Measurements from ENCODE around the gene MAPK10. TPM values are rescaled to one million over a fixed set of nuclear protein-coding genes. Genes with fewer than 3 reads are reported as not detected.

The MAPK10 gene
- total RNA-seq, 1 donor from 2014 or later: 38.9 TPM

GRCh38 chr4:86279293-86279960 lies 80.4 kb downstream of the MAPK10 start:
- no peak for DNase-seq (ENCODE audit: low spot score)

- no peak for DNase-seq (ENCODE audit: low spot score)
These were observed 81.7 kb downstream of the MAPK10 start for GRCh38 chr4:86278126-86278525.

DNA sequence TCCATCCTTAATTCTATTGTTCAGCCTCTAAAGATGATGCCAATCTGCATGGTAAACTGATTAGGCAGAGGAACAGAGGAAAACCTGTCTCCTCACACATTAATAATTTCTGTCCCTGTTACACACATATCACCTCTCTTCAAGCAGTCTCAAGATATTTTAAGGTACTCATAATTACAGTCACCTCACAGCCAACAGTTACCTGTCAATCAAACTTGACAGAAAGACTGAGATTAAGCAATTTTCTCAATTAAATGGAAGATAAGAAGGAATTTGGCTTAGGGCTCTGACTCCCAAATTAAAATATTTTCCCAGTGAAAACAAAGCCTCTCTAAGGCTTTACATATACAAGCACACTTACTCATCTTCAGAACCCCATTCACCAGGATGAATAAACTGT lies 85.2 kb downstream of the MAPK10 start:
- no peak for DNase-seq (ENCODE audit: low spot score)

DNA sequence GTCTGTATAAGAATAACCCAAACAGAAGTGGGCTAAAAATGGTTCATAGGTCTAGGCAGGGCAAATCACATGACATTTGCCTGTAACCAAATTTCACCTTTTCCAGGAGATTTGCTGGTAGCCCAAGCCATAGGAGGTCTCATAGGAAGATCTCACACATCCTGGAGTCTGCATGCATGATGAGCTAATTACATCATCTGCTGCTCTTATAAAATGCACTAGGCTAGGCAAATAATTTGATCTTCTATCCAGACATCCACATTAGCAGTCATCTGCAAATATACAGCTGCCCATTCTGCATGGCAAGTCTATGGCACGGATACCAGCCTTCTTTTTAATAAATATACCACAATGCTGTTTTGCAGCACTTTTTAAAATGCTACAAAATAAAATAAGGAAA lies 87.2 kb downstream of the MAPK10 start:
- DNase-seq (ENCODE audit: low spot score): no peak

DNA sequence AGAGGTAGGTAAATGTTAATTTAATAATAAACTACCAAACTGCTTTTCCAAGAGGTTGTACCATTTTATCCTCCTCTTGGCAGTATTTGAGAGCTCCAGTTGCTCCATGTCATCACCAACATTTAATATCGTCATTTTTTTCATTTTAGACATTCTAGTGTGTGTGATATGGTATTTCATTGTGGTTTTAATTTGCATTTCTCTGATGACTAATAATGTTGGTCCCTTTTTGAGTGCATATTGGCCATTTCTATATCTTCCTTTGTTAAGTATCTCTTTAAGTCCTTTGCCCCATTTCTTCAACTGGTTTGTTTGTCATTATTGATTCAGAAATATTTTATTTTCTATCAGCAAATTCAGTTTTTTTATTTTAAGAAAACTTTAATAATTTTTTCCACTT lies 88.8 kb downstream of the MAPK10 start:
- DNase-seq (ENCODE audit: low spot score): no peak

DNA sequence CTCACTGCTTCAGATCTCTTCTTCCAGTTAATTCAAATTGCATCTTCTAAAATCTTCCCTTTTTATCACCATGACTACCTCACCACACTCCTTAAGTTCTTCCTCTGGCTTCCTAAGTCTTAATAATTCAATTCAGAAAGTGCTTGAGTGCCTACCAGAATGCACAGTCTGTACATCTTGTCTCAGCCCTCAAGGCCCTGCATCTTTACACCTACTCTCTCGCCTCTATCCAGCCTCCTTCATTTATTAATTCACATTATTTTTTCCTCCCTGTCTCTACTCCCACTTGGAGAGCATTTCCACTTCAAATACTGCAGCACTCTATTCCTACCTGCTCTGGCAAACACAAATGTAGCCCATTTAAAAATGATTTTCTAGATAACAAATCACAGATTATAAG lies 90.5 kb downstream of the MAPK10 start:
- no peak for DNase-seq (ENCODE audit: low spot score)

DNA sequence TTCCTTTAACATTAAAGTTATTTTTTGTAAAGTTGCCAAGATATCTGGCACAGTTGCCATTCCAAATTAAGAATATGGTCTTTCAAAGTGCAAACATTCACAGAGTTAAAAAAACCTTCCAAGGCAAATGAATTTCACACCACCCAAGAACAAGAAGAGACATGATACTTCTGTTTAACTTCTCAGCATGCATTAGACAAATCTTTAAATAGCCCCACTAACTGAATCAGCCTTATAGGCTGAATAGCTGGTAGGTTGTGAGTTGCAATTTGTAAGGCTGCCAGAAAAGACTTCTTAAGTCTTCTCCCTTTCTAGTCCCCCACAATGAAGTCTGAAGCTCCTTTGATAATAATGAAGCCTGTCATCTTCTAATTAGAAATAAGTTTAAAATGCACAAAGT lies 95.6 kb downstream of the MAPK10 start:
- DNase-seq (ENCODE audit: low spot score): no peak

- no peak for DNase-seq (ENCODE audit: low spot score)
These were observed 98.2 kb downstream of the MAPK10 start for GRCh38 chr4:86261636-86262035.

DNA sequence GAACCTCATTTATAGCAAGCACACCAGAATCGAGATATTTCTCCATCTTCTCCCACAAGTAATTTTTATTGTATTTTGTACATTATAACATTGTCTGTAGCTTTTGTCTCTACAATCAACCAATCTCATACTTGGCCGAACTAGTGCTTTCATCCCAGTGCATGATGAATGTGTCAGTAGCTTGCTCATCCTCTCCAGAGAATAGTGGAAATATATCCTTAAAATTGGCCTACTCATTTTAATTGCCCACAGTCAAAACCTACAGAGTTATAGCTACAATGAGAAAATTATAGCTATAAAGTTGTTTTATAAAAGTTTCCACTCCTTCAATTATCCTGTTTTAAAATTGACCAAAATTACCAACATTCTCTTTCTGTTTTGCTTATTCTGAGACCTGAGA lies 103.8 kb downstream of the MAPK10 start:
- DNase-seq (ENCODE audit: low spot score): no peak

GRCh38 chr4:86250619-86251018 lies 109.2 kb downstream of the MAPK10 start:
- no peak for DNase-seq (ENCODE audit: low spot score)

- no peak for DNase-seq (ENCODE audit: low spot score)
These were observed 109.8 kb downstream of the MAPK10 start for GRCh38 chr4:86250006-86250405.

GRCh38 chr4:86249074-86249473 lies 110.8 kb downstream of the MAPK10 start:
- DNase-seq (ENCODE audit: low spot score): no peak

- DNase-seq (ENCODE audit: low spot score): no peak
These were observed 111.9 kb downstream of the MAPK10 start for GRCh38 chr4:86247906-86248305.

GRCh38 chr4:86247320-86247719 lies 112.5 kb downstream of the MAPK10 start:
- DNase-seq (ENCODE audit: low spot score): no peak

GRCh38 chr4:86243750-86244149 lies 116.1 kb downstream of the MAPK10 start:
- DNase-seq (ENCODE audit: low spot score): no peak

DNA sequence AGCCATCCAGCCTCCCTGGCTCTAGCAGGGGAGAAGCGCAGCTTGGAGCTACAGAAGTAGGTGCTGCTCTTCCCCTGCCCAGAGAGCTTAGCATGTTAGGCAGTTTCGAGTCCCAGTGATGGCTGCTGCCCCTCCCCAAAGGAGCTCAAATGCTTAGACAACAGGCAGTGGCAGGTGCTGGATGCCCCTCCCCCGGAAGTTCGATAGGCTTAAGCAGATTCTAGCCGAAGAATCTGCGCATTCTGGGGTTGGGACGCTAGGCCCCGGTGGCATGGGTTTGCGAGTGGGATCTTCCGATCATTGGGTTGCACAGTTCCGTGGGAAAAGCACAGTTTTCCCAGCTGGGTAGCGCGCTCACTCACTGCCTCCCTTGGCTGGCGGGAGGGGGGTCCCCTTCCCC lies 117.2 kb downstream of the MAPK10 start:
- DNase-seq (ENCODE audit: low spot score): no peak

DNA sequence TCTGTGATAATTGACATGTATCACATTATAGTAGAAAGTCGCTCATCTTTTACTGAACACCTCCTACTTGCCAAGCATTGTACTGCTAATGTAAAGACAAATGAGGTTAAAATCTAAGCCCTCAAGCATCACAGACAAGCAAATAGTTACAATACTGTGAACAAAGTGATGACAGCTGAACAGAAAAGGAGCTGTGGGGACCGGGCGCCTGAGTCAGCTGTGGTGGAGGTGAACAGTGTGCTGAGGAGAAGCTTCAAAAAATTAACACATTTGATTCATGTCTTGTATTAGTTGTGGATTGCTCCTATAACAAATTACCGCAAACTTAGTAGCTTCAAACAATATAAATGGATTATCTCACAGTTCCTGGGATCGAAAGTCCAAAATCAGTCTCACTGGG lies 124.3 kb downstream of the MAPK10 start:
- DNase-seq (ENCODE audit: low spot score): no peak

GRCh38 chr4:86233681-86234080 lies 126.2 kb downstream of the MAPK10 start:
- DNase-seq (ENCODE audit: low spot score): no peak

DNA sequence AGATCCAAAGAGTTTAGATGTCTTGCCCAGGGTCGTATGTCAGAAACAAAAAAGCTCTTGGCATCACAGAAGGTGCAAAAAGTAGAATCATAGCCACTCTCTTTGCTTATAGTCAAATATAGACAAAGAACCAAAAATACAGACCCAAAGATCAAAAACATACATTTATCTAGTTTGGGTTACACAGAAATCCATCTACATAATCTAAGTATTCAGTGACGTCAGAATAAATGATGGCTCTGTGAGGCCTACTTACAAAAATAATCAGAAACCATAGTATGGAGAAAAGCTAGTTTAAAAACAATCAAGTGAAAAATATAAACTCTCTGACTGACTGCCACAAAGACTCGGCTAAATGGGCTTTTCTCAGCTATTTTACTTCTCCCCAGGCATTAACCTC lies 126.8 kb downstream of the MAPK10 start:
- DNase-seq (ENCODE audit: low spot score): no peak

GRCh38 chr4:86223472-86223871 lies 136.4 kb downstream of the MAPK10 start:
- no peak for DNase-seq (ENCODE audit: low spot score)

DNA sequence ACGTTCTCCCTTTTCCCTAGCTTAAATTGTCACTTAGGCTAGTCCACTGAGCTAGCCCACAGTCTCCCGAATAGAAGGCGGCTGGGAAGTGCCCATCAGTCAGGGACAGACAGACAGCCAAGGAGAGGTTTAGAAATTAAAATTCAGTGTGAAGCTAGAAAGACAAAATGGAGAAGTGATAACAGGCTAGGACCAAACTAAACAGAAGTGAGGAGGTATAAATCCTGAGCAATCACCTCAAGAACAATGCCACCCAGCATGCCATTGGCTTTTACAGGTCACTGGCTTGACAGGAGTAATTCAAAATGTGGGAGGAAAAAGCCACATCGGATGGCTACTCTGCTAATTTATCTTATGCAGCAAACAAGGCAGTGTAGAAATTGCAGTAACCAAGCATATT lies 138.9 kb downstream of the MAPK10 start:
- no peak for DNase-seq (ENCODE audit: low spot score)

DNA sequence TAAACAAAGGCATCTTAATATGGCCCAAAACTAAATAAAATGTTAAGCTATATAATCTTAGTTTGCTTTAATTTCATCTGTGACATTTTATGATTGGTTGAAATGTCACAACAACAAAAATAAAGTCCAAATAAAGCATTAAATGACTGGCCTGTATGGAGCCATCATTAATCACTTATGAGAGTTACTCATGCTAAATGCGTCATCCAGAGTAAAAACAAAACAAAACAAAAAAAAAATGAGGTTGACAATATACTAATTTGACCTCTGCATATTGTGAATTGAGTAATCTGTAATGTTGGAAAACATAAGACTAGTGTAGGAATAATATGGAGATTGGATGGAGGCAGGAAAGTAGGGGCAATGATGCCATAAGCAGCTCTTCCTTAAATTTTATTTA lies 139.7 kb downstream of the MAPK10 start:
- DNase-seq (ENCODE audit: low spot score): no peak

DNA sequence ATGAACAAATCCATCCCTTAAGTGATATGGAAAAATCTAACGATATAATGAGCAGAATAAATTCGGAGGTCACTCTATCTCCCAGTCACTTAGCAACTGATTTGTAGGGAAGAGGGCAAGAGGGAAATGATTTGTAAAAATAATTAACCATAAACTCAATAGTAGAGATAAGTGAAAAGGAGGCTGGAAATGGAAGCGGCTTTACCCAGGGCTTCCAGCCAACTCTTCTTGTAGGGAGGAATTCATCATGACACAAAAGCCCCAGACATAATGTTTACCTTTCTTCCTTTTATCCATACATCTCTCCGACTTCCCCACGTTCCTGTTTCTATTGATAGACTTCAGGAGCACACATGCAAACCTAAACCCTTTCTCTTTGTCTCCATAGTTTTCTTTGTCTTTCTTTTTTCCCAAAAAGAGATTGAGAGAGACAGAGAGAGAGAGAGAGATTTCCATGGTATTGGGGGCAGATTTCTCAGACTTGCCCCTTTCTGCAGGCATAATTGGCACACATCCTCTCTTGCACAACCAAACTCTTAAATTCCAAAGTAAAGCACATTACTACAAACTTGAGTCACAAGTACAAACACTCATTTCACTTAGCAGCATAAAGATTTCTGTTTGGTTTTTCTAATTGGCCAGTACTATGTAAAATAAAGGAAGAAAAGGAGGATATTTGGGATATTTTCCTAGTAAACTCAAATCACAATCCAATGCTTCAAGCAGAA lies 140.9 kb downstream of the MAPK10 start:
- DNase-seq (ENCODE audit: low spot score): no peak

Data from mesenteric fat pad (tissue), 1 donor.